ENCODE measurements around the gene ZNF182.

GRCh38 chrX:48001260-48001659, 2.5 kb downstream of the ZNF182 start:
- TF ChIP-seq POLR2A (IDR thresholded peaks at IDR 0.05) (no peak), POLR2AphosphoS5 (IDR thresholded peaks at IDR 0.05) (no peak)
- TF ChIP-seq, protein P1, sequence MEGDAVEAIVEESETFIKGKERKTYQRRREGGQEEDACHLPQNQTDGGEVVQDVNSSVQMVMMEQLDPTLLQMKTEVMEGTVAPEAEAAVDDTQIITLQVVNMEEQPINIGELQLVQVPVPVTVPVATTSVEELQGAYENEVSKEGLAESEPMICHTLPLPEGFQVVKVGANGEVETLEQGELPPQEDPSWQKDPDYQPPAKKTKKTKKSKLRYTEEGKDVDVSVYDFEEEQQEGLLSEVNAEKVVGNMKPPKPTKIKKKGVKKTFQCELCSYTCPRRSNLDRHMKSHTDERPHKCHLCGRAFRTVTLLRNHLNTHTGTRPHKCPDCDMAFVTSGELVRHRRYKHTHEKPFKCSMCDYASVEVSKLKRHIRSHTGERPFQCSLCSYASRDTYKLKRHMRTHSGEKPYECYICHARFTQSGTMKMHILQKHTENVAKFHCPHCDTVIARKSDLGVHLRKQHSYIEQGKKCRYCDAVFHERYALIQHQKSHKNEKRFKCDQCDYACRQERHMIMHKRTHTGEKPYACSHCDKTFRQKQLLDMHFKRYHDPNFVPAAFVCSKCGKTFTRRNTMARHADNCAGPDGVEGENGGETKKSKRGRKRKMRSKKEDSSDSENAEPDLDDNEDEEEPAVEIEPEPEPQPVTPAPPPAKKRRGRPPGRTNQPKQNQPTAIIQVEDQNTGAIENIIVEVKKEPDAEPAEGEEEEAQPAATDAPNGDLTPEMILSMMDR (IDR thresholded peaks at IDR 0.05): no peak

All from breast epithelium (tissue), 3 donors.